ENCODE data around the gene NDUFV2. TPM values are rescaled to one million over a fixed set of nuclear protein-coding genes. Genes with fewer than 3 reads are reported as not detected.

NDUFV2 gene
- total and polyA plus RNA-seq, 12 donors, result 362 to 1,061 (median 482) TPM

DNA sequence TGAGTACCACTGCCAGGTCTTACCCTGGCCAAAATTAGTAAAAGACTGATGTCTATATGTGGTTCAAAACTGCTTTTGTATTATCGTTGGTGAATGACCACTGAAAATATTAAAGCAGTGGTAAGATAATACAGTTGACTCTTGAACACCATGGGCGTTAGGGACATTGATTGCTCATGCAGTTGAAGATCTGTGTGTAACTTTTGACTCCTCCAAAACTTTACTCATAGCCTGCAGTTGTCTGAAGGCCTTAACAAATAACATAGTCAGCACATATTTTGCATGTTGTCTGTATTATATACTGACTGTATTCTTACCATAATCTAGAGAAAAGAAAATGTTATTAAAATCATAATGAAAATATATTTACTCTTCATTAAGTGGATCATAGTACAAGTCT lies 28.3 kb downstream of the NDUFV2 start:
- intact Hi-C loops (cut with DNase I), result no loop called here
- Histone ChIP-seq H3K9me3 (no peaks in the 10 kb centered on the region), H3K27ac (no peak overlapping the region), H3K36me3 (peaks cover 0 to 96% (median 34%) of the 10 kb centered on the region in 9 donors), H3K4me3 (no peak overlapping the region), H3K27me3 (no peaks in the 10 kb centered on the region), H3K4me1 (peaks cover 0 to 39% (median 29%) of the 10 kb centered on the region in 9 donors)
- no peak for DNase-seq
- TF ChIP-seq, protein P1, sequence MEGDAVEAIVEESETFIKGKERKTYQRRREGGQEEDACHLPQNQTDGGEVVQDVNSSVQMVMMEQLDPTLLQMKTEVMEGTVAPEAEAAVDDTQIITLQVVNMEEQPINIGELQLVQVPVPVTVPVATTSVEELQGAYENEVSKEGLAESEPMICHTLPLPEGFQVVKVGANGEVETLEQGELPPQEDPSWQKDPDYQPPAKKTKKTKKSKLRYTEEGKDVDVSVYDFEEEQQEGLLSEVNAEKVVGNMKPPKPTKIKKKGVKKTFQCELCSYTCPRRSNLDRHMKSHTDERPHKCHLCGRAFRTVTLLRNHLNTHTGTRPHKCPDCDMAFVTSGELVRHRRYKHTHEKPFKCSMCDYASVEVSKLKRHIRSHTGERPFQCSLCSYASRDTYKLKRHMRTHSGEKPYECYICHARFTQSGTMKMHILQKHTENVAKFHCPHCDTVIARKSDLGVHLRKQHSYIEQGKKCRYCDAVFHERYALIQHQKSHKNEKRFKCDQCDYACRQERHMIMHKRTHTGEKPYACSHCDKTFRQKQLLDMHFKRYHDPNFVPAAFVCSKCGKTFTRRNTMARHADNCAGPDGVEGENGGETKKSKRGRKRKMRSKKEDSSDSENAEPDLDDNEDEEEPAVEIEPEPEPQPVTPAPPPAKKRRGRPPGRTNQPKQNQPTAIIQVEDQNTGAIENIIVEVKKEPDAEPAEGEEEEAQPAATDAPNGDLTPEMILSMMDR (IDR thresholded peaks at IDR 0.05), result no peak
- WGBS, 2 donors, result 60 to 65% methylated on average over 2 of the region's 2 CpGs
- ATAC-seq, result no peak

DNA sequence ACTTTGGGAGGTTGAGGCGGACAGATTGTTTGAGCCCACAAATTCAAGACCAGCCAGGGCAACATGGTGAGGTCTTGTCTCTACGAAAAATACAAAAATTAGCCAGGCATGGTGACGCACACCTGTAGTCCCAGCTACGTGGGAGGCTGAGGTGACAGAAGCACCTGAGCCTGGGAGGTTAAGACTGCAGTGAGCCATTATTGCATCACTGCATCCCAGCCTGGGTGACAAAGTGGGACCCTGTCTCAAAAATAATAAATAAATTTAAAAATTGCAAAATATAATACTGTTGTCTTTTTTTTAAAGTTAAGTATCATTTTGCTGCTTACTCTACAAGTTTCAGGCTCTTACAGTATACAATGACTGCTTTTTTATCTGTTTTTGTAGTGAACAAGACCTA lies 30.1 kb downstream of the NDUFV2 start:
- intact Hi-C loops (cut with DNase I), result no loop called here
- Histone ChIP-seq H3K4me1 (peaks cover 0 to 31% (median 18%) of the 10 kb centered on the region in 9 donors), H3K27ac (no peak overlapping the region), H3K36me3 (peaks cover 0 to 78% (median 26%) of the 10 kb centered on the region in 9 donors), H3K4me3 (no peak overlapping the region), H3K27me3 (no peaks in the 10 kb centered on the region), H3K9me3 (no peaks in the 10 kb centered on the region)
- ATAC-seq (no peak), DNase-seq (no peak)
- TF ChIP-seq, protein P1 (IDR thresholded peaks at IDR 0.05), result no peak
- 94 to 97% methylated on average over 4 of the region's 4 CpGs for WGBS, 2 donors

DNA sequence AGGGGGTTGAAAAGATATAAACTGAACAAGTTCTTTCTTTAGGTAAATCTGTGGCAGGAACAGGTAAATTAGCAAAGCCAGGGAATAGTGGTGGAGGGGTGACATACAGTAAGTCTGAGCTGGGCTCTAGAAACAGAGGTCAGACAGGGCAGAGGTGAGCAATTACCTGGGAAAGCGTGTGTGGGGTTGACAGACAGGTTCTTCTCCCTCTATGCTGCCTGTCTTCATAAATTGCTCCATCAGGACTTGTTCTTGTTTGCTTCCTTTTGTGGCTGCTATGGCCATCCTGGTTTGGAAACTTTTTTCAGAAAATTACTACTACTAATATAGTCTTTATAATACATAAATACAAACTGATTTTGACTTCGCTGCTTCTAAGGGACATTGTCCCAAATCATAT lies 30.7 kb downstream of the NDUFV2 start:
- DNase-seq (no peak), ATAC-seq (no peak)
- intact Hi-C loops (cut with DNase I), result no loop called here
- H3K4me3 ChIP-seq, result no peak overlapping the region
- H3K27ac ChIP-seq, result no peak overlapping the region
- H3K27me3 ChIP-seq, result no peaks in the 10 kb centered on the region
- 95 to 96% methylated on average over 2 of the region's 2 CpGs for WGBS, 2 donors
- TF ChIP-seq, protein P1 (IDR thresholded peaks at IDR 0.05), result no peak
- no peaks in the 10 kb centered on the region for H3K9me3 ChIP-seq
- peaks cover 0 to 72% (median 23%) of the 10 kb centered on the region in 9 donors for H3K36me3 ChIP-seq
- peaks cover 0 to 36% (median 17%) of the 10 kb centered on the region in 9 donors for H3K4me1 ChIP-seq

DNA sequence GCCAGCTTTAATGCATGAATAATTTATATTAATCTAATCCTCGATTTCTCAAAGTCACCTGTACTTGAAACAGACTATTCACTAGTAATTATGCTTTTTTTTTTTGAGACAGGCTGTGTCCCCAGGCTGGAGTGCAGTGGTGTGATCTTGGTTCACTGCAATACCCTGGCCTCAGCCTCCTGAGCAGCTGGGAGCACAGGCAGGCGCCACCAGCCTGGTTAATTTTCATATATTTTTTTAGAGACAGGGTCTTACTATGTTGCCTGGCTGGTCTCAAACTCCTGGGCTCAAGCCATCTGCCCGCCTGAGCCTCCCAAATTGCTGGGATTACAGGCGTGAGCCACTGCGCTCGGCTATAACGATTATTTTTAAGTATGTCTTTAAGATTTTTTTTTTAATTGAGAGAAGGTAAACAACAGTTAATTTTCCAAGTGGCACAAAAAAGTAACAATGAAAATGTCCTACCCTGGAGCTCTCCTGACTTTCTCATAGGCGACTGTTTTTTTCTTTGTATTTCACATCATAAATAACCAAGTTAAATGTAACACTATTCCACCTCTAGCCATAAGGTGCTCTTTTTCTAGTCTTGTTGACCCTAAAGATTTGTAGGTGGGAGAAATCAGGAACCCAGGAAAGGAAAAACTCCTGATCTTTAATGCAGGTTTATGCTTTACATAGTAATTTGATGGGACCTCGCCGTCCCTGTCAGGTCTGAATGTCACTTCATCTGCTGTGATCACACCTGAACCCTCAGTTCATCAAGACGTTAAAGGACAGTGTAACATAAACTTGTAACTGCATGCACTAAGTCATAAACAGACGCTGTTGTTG lies 32.8 kb downstream of the NDUFV2 start:
- Histone ChIP-seq H3K27me3 (no peaks in the 10 kb centered on the region), H3K27ac (peak overlapping the region; percentile 65 to 99 (median 98)), H3K9me3 (no peaks in the 10 kb centered on the region), H3K4me1 (peaks cover 0 to 56% (median 35%) of the 10 kb centered on the region in 9 donors), H3K4me3 (peak overlapping the region; percentile 42 to 94 (median 75)), H3K36me3 (peaks cover 0 to 51% (median 15%) of the 10 kb centered on the region in 9 donors)
- 59 to 61% methylated on average over 12 of the region's 12 CpGs for WGBS, 2 donors
- DNase-seq (no peak), ATAC-seq (no peak)
- TF ChIP-seq, protein P1 (IDR thresholded peaks at IDR 0.05), result no peak
- intact Hi-C loops (cut with DNase I), result loop anchor here in 3 of 10 donors (2.0 to 5.0 kb wide), 2 partner anchors 16 to 33 kb away; partner anchors contain the start of gene NDUFV2 (in 3 of the 3)
